Vagina (tissue), 2 donors: ENCODE data around the gene C1QTNF4. TPM values are rescaled to one million over a fixed set of nuclear protein-coding genes. Genes with fewer than 3 reads are reported as not detected.

ENCODE experiments used
- DNase-seq, 2 donors: peaks; one replicate each; pipeline ENCODE4 v3.0.0-alpha.2; 2017; ENCODE audit errors: extremely low spot score in 2 of 2
- H3K27ac ChIP-seq: fragments of 200-600 bp; sonication (generic); one replicate; pipeline ENCODE4 v1.5.1; 2019
- H3K27me3 ChIP-seq: fragments of 200-600 bp; sonication (generic); one replicate; pipeline ENCODE4 v1.5.1; 2019
- H3K36me3 ChIP-seq, 2 donors: fragments of 200-600 bp; sonication (generic); one replicate each; pipeline ENCODE4 v1.5.1; 2017 to 2019
- H3K4me1 ChIP-seq: fragments of 200-600 bp; sonication (generic); one replicate; pipeline ENCODE4 v1.5.1; 2019
- H3K4me3 ChIP-seq, 2 donors: fragments of 200-600 bp; sonication (generic); 1 replicate in 1 of 2; 2 replicates in 1 of 2; pipeline ENCODE4 v1.5.1; 2016 to 2019
- H3K9me3 ChIP-seq: fragments of 200-600 bp; sonication (generic); one replicate; pipeline ENCODE4 v1.5.1; 2019
- POLR2A ChIP-seq, 2 donors: fragments of 450-650 bp; IDR thresholded peaks; one replicate each; pipeline ENCODE4 v1.6.1; 2017; ENCODE audit warnings: antibody characterized with exemption in 2 of 2, mild to moderate bottlenecking in 2 of 2, moderate library complexity in 2 of 2
- POLR2AphosphoS5 ChIP-seq, 2 donors: sonication (generic); formaldehyde crosslinking; IDR thresholded peaks; one replicate each; pipeline ENCODE4 v1.9.0; 2017; ENCODE audit warnings: antibody characterized with exemption in 2 of 2, mild to moderate bottlenecking in 2 of 2, low read depth in 1 of 2; ENCODE audit not compliant: insufficient read depth in 1 of 2
- intact Hi-C: fragments of 100-400 bp; cut with DNase I; formaldehyde crosslinking; loops from one replicate; pipeline ENCODE4 v1.15.1; 2023
- total RNA-seq: library from RNA; depleted of rRNA; stranded (reverse); fragments of >200 nt; gene quantifications from one replicate; pipeline ENCODE4 v1.2.3, GENCODE V29; 2016
- TF ChIP-seq, protein P1 (sequence below), 3 experiments: fragments of 450-650 bp in 2 of 3; fragments of 200-600 bp in 1 of 3; sonication (generic) in 1 of 3; IDR thresholded peaks; one replicate each; pipeline ENCODE4 v1.5.1; 2017 to 2019; ENCODE audit warnings: antibody characterized with exemption in 3 of 3, mild to moderate bottlenecking in 2 of 3, moderate library complexity in 2 of 3

Gene C1QTNF4
- total RNA-seq, 1 donor from 2014 or later, result 3.4 TPM

DNA sequence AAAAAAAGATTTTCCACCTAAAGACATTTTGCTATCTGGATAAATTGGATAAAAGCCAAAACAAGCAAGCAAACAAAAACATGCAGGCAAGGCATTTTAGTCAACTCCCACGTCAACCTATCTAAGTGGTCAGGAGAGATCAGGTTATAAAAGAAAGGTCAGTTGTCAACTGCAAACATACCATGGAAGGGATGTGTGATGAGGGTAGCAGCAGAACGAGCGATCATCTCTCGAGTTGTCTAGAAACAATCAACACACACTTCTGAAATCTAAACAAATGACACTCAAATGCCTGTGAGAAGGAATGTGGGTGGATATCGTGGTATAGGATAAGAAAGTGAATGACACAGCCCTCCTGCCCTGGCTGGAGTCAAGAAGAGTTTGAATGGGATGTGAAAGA, 37.3 kb upstream of the C1QTNF4 start:
- no peak overlapping the region for H3K27ac ChIP-seq
- DNase-seq, result no peak
- H3K4me1 ChIP-seq, result no peaks in the 10 kb centered on the region
- TF ChIP-seq POLR2A (IDR thresholded peaks at IDR 0.05) (no peak), POLR2AphosphoS5 (IDR thresholded peaks at IDR 0.05; ENCODE audit: insufficient read depth in 1 of 2, low read depth in 1 of 2) (no peak)
- TF ChIP-seq, protein P1, sequence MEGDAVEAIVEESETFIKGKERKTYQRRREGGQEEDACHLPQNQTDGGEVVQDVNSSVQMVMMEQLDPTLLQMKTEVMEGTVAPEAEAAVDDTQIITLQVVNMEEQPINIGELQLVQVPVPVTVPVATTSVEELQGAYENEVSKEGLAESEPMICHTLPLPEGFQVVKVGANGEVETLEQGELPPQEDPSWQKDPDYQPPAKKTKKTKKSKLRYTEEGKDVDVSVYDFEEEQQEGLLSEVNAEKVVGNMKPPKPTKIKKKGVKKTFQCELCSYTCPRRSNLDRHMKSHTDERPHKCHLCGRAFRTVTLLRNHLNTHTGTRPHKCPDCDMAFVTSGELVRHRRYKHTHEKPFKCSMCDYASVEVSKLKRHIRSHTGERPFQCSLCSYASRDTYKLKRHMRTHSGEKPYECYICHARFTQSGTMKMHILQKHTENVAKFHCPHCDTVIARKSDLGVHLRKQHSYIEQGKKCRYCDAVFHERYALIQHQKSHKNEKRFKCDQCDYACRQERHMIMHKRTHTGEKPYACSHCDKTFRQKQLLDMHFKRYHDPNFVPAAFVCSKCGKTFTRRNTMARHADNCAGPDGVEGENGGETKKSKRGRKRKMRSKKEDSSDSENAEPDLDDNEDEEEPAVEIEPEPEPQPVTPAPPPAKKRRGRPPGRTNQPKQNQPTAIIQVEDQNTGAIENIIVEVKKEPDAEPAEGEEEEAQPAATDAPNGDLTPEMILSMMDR (IDR thresholded peaks at IDR 0.05), result no peak
- no peaks in the 10 kb centered on the region for H3K27me3 ChIP-seq
- H3K9me3 ChIP-seq, result no peaks in the 10 kb centered on the region
- intact Hi-C loops, result no loop called here
- no peak overlapping the region for H3K4me3 ChIP-seq
- peaks cover 0 to 61% of the 10 kb centered on the region in 2 donors for H3K36me3 ChIP-seq

DNA sequence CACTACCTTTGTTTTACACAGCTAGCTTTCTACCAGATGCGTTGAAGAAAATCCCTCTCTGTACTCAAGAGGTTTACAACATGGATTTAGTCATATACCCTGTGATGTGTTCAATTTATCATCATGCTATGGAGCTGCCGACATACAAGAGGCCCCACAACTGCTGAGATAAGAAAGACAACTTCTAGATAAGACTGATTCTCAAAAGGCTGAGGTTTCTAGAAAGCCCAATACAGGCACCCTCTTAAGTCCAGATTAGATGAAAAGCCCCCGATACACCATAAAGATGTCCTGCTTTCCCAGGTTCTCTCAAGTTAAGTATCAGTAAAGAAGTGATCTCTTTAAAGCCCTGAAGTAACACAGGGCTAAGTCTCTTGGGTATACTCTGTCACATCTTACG, 33.8 kb upstream of the C1QTNF4 start:
- no peaks in the 10 kb centered on the region for H3K4me1 ChIP-seq
- TF ChIP-seq POLR2AphosphoS5 (IDR thresholded peaks at IDR 0.05; ENCODE audit: insufficient read depth in 1 of 2, low read depth in 1 of 2) (no peak), POLR2A (IDR thresholded peaks at IDR 0.05) (no peak)
- TF ChIP-seq, protein P1 (IDR thresholded peaks at IDR 0.05), result no peak
- intact Hi-C loops, result no loop called here
- DNase-seq, result no peak
- H3K27me3 ChIP-seq, result no peaks in the 10 kb centered on the region
- H3K9me3 ChIP-seq, result no peaks in the 10 kb centered on the region
- H3K4me3 ChIP-seq, result no peak overlapping the region
- H3K36me3 ChIP-seq, result peaks cover 0 to 72% of the 10 kb centered on the region in 2 donors
- no peak overlapping the region for H3K27ac ChIP-seq

DNA sequence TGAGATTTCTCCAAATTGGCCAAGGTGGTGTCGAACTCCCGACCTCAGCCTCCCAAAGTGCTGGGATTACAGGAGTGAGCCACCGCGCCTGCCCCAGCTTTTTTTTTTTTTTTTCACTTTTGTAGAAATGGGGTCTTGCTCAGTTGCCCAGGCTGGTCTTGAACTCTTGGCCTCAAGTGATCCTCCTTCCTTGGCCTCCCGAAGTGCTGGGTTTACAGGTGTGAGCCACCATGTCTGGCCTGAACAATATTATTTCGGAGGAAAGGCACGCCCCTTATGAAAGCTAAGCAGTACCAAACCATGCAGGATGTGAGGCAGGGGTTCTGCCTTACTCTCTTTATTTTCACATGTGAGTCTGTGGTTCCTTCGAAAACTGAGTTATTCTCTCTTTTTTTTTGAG, 32.0 kb upstream of the C1QTNF4 start:
- H3K4me1 ChIP-seq, result no peaks in the 10 kb centered on the region
- no peak for TF ChIP-seq POLR2A (IDR thresholded peaks at IDR 0.05)
- no peak for TF ChIP-seq POLR2AphosphoS5 (IDR thresholded peaks at IDR 0.05; ENCODE audit: insufficient read depth in 1 of 2, low read depth in 1 of 2)
- TF ChIP-seq, protein P1 (IDR thresholded peaks at IDR 0.05), result no peak
- intact Hi-C loops, result no loop called here
- DNase-seq, result no peak
- no peaks in the 10 kb centered on the region for H3K27me3 ChIP-seq
- H3K4me3 ChIP-seq, result no peak overlapping the region
- no peak overlapping the region for H3K27ac ChIP-seq
- H3K36me3 ChIP-seq, result peaks cover 0 to 88% of the 10 kb centered on the region in 2 donors
- no peaks in the 10 kb centered on the region for H3K9me3 ChIP-seq

DNA sequence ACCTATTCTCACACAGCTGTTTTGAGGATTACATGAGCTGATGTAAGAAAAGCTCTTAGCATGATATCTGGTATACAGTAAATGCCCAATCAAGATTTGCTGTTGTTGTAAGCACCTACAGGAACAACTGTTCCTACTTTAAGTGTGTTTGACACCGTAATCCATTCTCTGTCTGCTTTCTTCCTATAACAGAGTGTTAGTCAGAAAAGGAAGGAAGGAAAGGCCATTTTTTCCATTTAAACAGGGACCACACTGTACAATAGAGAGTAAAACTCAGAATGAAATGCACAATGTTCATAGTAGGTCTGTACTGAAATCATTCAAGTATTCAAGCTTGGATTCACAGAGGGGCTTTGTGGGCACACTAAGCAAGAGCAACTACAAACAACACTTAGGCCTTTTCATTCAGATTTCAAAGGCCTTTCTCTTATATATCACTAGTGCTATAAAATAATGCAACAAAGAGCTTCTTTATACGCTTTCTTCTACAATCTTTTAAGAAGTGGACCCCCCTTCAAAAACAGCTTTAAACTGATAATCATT, 26.7 kb upstream of the C1QTNF4 start:
- Histone ChIP-seq H3K27me3 (no peaks in the 10 kb centered on the region), H3K9me3 (no peaks in the 10 kb centered on the region), H3K4me1 (no peaks in the 10 kb centered on the region), H3K36me3 (peaks cover 0 to 56% of the 10 kb centered on the region in 2 donors), H3K27ac (no peak overlapping the region), H3K4me3 (no peak overlapping the region)
- intact Hi-C loops, result no loop called here
- DNase-seq, result no peak
- TF ChIP-seq, protein P1 (IDR thresholded peaks at IDR 0.05), result no peak
- TF ChIP-seq POLR2AphosphoS5 (IDR thresholded peaks at IDR 0.05; ENCODE audit: insufficient read depth in 1 of 2, low read depth in 1 of 2) (no peak), POLR2A (IDR thresholded peaks at IDR 0.05) (no peak)

DNA sequence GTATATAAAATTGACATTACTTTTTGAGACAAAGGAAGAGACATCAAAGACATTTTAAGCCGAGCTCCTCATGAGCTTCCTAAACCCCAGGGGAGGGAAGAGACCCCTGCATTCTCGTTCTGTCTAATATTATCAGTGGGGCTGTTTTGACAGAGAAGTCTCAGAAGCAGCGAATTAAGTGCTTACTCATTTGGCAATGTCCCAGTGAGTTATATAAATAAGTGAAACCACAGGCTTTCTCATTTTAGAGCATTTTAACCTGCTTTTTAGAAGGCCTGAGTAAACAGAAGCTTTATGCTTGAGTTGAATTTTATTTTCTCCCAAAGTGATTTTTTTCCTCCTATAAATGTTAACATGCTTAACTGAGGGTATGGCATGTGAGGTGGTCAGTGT, 23.2 kb upstream of the C1QTNF4 start:
- no peaks in the 10 kb centered on the region for H3K9me3 ChIP-seq
- H3K4me3 ChIP-seq, result no peak overlapping the region
- intact Hi-C loops, result loop anchor here (10.0 kb wide), 1 partner anchor 243 kb away; the partner anchor contains the start of gene SPI1
- H3K27me3 ChIP-seq, result no peaks in the 10 kb centered on the region
- no peak for DNase-seq
- peaks cover 0 to 23% of the 10 kb centered on the region in 2 donors for H3K36me3 ChIP-seq
- H3K27ac ChIP-seq, result no peak overlapping the region
- H3K4me1 ChIP-seq, result no peaks in the 10 kb centered on the region
- TF ChIP-seq, protein P1 (IDR thresholded peaks at IDR 0.05), result no peak
